GM23338 (cell line): Measurements from ENCODE around the gene REV3L. TPM values are rescaled to one million over a fixed set of nuclear protein-coding genes. Genes with fewer than 3 reads are reported as not detected.

Experiments used
- ATAC-seq: fragments of 200-7000 bp; cut with Tn5 transposase; 3 replicates; pipeline ENCODE4 v1.9.1; 2020
- DNase-seq: peaks from one replicate; pipeline ENCODE4 v3.0.0-alpha.2; 2015; ENCODE audit warnings: low spot score
- H2AFZ ChIP-seq: fragments of 200-600 bp; sonication (generic); 2 replicates; pipeline ENCODE4 v1.8.0; 2016; ENCODE audit warnings: antibody characterized with exemption, mild to moderate bottlenecking, moderate library complexity
- H3F3A ChIP-seq: fragments of 200-600 bp; sonication (generic); replicated peaks from 2 replicates; pipeline ENCODE4 v1.8.0; 2017; ENCODE audit warnings: antibody characterized with exemption, mixed run types, low read depth
- H3K27ac ChIP-seq: fragments of 200-600 bp; sonication (generic); 2 replicates; pipeline ENCODE4 v1.6.1; 2016; ENCODE audit warnings: low read depth
- H3K27me3 ChIP-seq: fragments of 200-600 bp; sonication (generic); 2 replicates; pipeline ENCODE4 v1.8.0; 2016; ENCODE audit warnings: mild to moderate bottlenecking, mixed run types, moderate library complexity; ENCODE audit not compliant: insufficient read depth
- H3K36me3 ChIP-seq: fragments of 200-600 bp; sonication (generic); 2 replicates; pipeline ENCODE4 v1.8.0; 2016; ENCODE audit warnings: mild to moderate bottlenecking; ENCODE audit not compliant: insufficient read depth
- H3K4me1 ChIP-seq: fragments of 200-600 bp; sonication (generic); 2 replicates; pipeline ENCODE4 v1.8.0; 2016; ENCODE audit warnings: mild to moderate bottlenecking, moderate library complexity; ENCODE audit not compliant: insufficient read depth
- H3K4me2 ChIP-seq: fragments of 200-600 bp; sonication (generic); 2 replicates; pipeline ENCODE4 v1.7.1; 2017; ENCODE audit warnings: mixed run types
- H3K4me3 ChIP-seq: fragments of 200-600 bp; sonication (generic); 2 replicates; pipeline ENCODE4 v1.6.1; 2016; ENCODE audit warnings: mixed run types
- H3K79me2 ChIP-seq: fragments of 200-600 bp; sonication (generic); replicated peaks from 2 replicates; pipeline ENCODE4 v1.8.0; 2017; ENCODE audit warnings: mild to moderate bottlenecking; ENCODE audit not compliant: insufficient read depth
- H3K9me2 ChIP-seq: fragments of 200-600 bp; sonication (generic); 2 replicates; pipeline ENCODE4 v1.8.0; 2017; ENCODE audit not compliant: insufficient read depth
- H4K20me1 ChIP-seq: fragments of 200-600 bp; sonication (generic); replicated peaks from 2 replicates; pipeline ENCODE4 v1.8.0; 2017; ENCODE audit warnings: mild to moderate bottlenecking; ENCODE audit not compliant: insufficient read depth
- H3K27ac Mint-ChIP-seq: 2 replicates; pipeline ENCODE4 v1.8.0; 2020; ENCODE audit warnings: inconsistent platforms, mild to moderate bottlenecking, moderate library complexity, mixed read lengths
- H3K27me3 Mint-ChIP-seq: 3 replicates; pipeline ENCODE4 v1.8.0; 2022; ENCODE audit warnings: low read depth, mild to moderate bottlenecking, moderate library complexity, mixed read lengths, inconsistent platforms; ENCODE audit not compliant: insufficient read depth, poor library complexity
- H3K36me3 Mint-ChIP-seq: 3 replicates; pipeline ENCODE4 v1.8.0; 2021; ENCODE audit warnings: low read depth, mild to moderate bottlenecking, inconsistent platforms, moderate library complexity, mixed read lengths
- H3K4me1 Mint-ChIP-seq: 3 replicates; pipeline ENCODE4 v1.8.0; 2020; ENCODE audit warnings: mild to moderate bottlenecking, inconsistent platforms, mixed read lengths
- H3K4me3 Mint-ChIP-seq: 3 replicates; pipeline ENCODE4 v1.8.0; 2021; ENCODE audit warnings: moderate library complexity, mild to moderate bottlenecking, inconsistent platforms, mixed read lengths
- H3K9me3 Mint-ChIP-seq: 3 replicates; pipeline ENCODE4 v1.8.0; 2020; ENCODE audit warnings: moderate library complexity, mild to moderate bottlenecking, inconsistent platforms, mixed read lengths
- CREB1 ChIP-seq: fragments of 250-450 bp; sonication (Bioruptor Pico); IDR thresholded peaks from 2 replicates; pipeline ENCODE4 v1.5.0; 2020; ENCODE audit warnings: low read depth, mild to moderate bottlenecking, moderate library complexity
- CTCF ChIP-seq, 2 experiments: fragments of 200-600 bp in 1 of 2; sonication (generic) in 1 of 2; conservative IDR thresholded peaks; 2 replicates each; pipeline versions ENCODE4 v1.5.1 to v1.6.1; 2016 to 2017; ENCODE audit warnings: antibody characterized with exemption in 2 of 2, low read depth in 2 of 2, mild to moderate bottlenecking in 2 of 2, moderate library complexity in 1 of 2
- ETS1 ChIP-seq: IDR thresholded peaks from 2 replicates; pipeline ENCODE4 v1.6.1; 2016; ENCODE audit warnings: antibody characterized with exemption
- EZH2 ChIP-seq: fragments of 200-600 bp; sonication (generic); IDR thresholded peaks from one replicate; pipeline ENCODE4 v1.8.0; 2017; ENCODE audit warnings: antibody characterized with exemption, mild to moderate bottlenecking, low read depth; ENCODE audit not compliant: unreplicated experiment
- EZH2phosphoT487 ChIP-seq: fragments of 200-600 bp; sonication (generic); IDR thresholded peaks from one replicate; pipeline ENCODE4 v1.8.1; 2018; ENCODE audit warnings: antibody characterized with exemption; ENCODE audit not compliant: unreplicated experiment
- JUNB ChIP-seq: IDR thresholded peaks from one replicate; pipeline ENCODE4 v1.6.1; 2016; ENCODE audit warnings: antibody characterized with exemption; ENCODE audit not compliant: unreplicated experiment
- NANOG ChIP-seq: IDR thresholded peaks from 2 replicates; pipeline ENCODE4 v1.6.1; 2016; ENCODE audit warnings: antibody characterized with exemption, borderline replicate concordance
- POLR2AphosphoS5 ChIP-seq: IDR thresholded peaks from 2 replicates; pipeline ENCODE4 v1.6.1; 2016; ENCODE audit warnings: antibody characterized with exemption, low read depth
- REST ChIP-seq: IDR thresholded peaks from one replicate; pipeline ENCODE4 v1.6.1; 2018; ENCODE audit warnings: antibody characterized with exemption; ENCODE audit not compliant: unreplicated experiment
- STAT1 ChIP-seq: IDR thresholded peaks from one replicate; pipeline ENCODE4 v1.6.1; 2016; ENCODE audit warnings: antibody characterized with exemption; ENCODE audit not compliant: unreplicated experiment
- ZNF114 ChIP-seq: fragments of 250-450 bp; sonication (Bioruptor Pico); IDR thresholded peaks from 2 replicates; pipeline ENCODE4 v1.5.0; 2020; ENCODE audit warnings: mild to moderate bottlenecking, moderate library complexity
- ZNF331 ChIP-seq: fragments of 250-450 bp; sonication (Bioruptor Pico); IDR thresholded peaks from 2 replicates; pipeline ENCODE4 v1.5.0; 2020; ENCODE audit warnings: low read depth, mild to moderate bottlenecking, moderate library complexity
- ZNF462 ChIP-seq: fragments of 250-450 bp; sonication (Bioruptor Pico); IDR thresholded peaks from 2 replicates; pipeline ENCODE4 v1.5.0; 2020; ENCODE audit warnings: mild to moderate bottlenecking, moderate library complexity
- polyA plus RNA-seq: library from polyadenylated mRNA; unstranded; fragments of >200 nt; fragmentation: Nextera tagmentation; extraction: Ambion mirVana; gene quantifications from 2 replicates; pipeline ENCODE4 v1.2.1, GENCODE V29; 2016
- total RNA-seq: library from RNA; depleted of rRNA; stranded (reverse); fragments of >200 nt; shearing (Covaris generic); gene quantifications from 2 replicates; pipeline ENCODE4 v1.2.3, GENCODE V29; 2014

Gene REV3L
- total and polyA plus RNA-seq, 2 experiments from 2014 or later: 8.3 to 13.1 TPM

GRCh38 chr6:111409430-111409829, 73.6 kb downstream of the REV3L start:
- Mint-ChIP-seq H3K4me1 (no peaks in the 10 kb centered on the region), H3K4me3 (no peak overlapping the region), H3K27me3 (no peaks in the 10 kb centered on the region), H3K27ac (no peak overlapping the region), H3K9me3 (no peaks in the 10 kb centered on the region), H3K36me3 (peaks cover 2% of the 10 kb centered on the region; the same call in 2 of the 3 replicates)
- H3F3A ChIP-seq: no peaks in the 10 kb centered on the region
- DNase-seq (no peak), ATAC-seq (no peak)
- no peaks in the 10 kb centered on the region for H3K27me3 ChIP-seq
- no peaks in the 10 kb centered on the region for H3K4me1 ChIP-seq
- no peak for TF ChIP-seq ZNF331
- no peak for TF ChIP-seq JUNB
- TF ChIP-seq EZH2phosphoT487: no peak
- no peak for TF ChIP-seq REST
- no peak for TF ChIP-seq ZNF114 (CRISPR knock-in tag)
- no peak for TF ChIP-seq ZNF462 (CRISPR knock-in tag)
- no peak for TF ChIP-seq CTCF (conservative IDR thresholded peaks at IDR 0.05; ENCODE audit: low read depth in 2 of 2)
- no peak for TF ChIP-seq ETS1
- TF ChIP-seq CREB1: no peak
- no peak for TF ChIP-seq POLR2AphosphoS5
- no peak for TF ChIP-seq STAT1
- TF ChIP-seq NANOG: no peak
- no peak for TF ChIP-seq EZH2
- no peaks in the 10 kb centered on the region for H4K20me1 ChIP-seq
- no peaks in the 10 kb centered on the region for H3K36me3 ChIP-seq
- no peak overlapping the region for H3K4me2 ChIP-seq
- no peaks in the 10 kb centered on the region for H3K79me2 ChIP-seq
- H3K9me2 ChIP-seq: no peaks in the 10 kb centered on the region
- no peak overlapping the region for H2AFZ ChIP-seq
- H3K27ac ChIP-seq: no peak overlapping the region
- no peak overlapping the region for H3K4me3 ChIP-seq
